K562 (cell line): Measurements from ENCODE around the gene PPM1G. TPM values are rescaled to one million over a fixed set of nuclear protein-coding genes. Genes with fewer than 3 reads are reported as not detected.
A peak's percentile ranks its signal among the peaks of the same experiment; 100 is the strongest.

ENCODE experiments used
- BCOR ChIP-seq: fragments of 450-650 bp; IDR thresholded peaks from 2 replicates; pipeline ENCODE4 v1.6.1; 2016
- FOXM1 ChIP-seq, 2 experiments: fragments of 450-650 bp in 1 of 2; sonication (generic) in 1 of 2; formaldehyde crosslinking in 1 of 2; IDR thresholded peaks; 2 replicates each; pipeline versions ENCODE4 v1.6.1 to v1.9.0; 2017 to 2022; ENCODE audit warnings: low read depth in 2 of 2, mild to moderate bottlenecking in 2 of 2, missing genetic modification reagents in 1 of 2, moderate library complexity in 1 of 2
- HEY1 ChIP-seq: fragments of 250-450 bp; sonication (Bioruptor Pico); IDR thresholded peaks from 2 replicates; pipeline ENCODE4 v1.5.0; 2020; ENCODE audit warnings: mild to moderate bottlenecking, moderate library complexity, borderline replicate concordance
- MED1 ChIP-seq: sonication (generic); formaldehyde crosslinking; IDR thresholded peaks from 2 replicates; pipeline ENCODE4 v1.8.1; 2023; ENCODE audit warnings: missing genetic modification reagents, borderline replicate concordance
- MTA1 ChIP-seq: fragments of 450-650 bp; IDR thresholded peaks from 2 replicates; pipeline ENCODE4 v1.6.1; 2017; ENCODE audit warnings: borderline replicate concordance
- NKRF ChIP-seq: fragments of 450-650 bp; IDR thresholded peaks from 2 replicates; pipeline ENCODE4 v1.6.1; 2016; ENCODE audit warnings: borderline replicate concordance
- NUFIP1 ChIP-seq: fragments of 450-650 bp; IDR thresholded peaks from 2 replicates; pipeline ENCODE4 v1.6.1; 2018; ENCODE audit not compliant: partially characterized antibody
- PTBP1 ChIP-seq: fragments of 200-400 bp; formaldehyde crosslinking; IDR thresholded peaks from 2 replicates; pipeline ENCODE4 v1.6.1; 2017; ENCODE audit warnings: low read depth, low read length
- RBM14 ChIP-seq: fragments of 200-400 bp; formaldehyde crosslinking; IDR thresholded peaks from 2 replicates; pipeline ENCODE4 v1.6.1; 2018; ENCODE audit warnings: low read depth, mild to moderate bottlenecking, low read length, moderate library complexity, borderline replicate concordance; ENCODE audit not compliant: insufficient read depth
- RBM22 ChIP-seq: fragments of 200-400 bp; formaldehyde crosslinking; IDR thresholded peaks from 2 replicates; pipeline ENCODE4 v1.6.1; 2018; ENCODE audit warnings: low read length, low read depth; ENCODE audit not compliant: poor library complexity, severe bottlenecking
- SETDB1 ChIP-seq: IDR thresholded peaks from one replicate; pipeline ENCODE4 v1.6.1; 2012; ENCODE audit warnings: low read length, control low read depth, inconsistent platforms
- ZFPM2 ChIP-seq: fragments of 250-450 bp; sonication (Bioruptor Pico); IDR thresholded peaks from 2 replicates; pipeline ENCODE4 v1.5.1; 2022; ENCODE audit warnings: mild to moderate bottlenecking
- ZFX ChIP-seq: sonication (generic); formaldehyde crosslinking; IDR thresholded peaks from 2 replicates; pipeline ENCODE4 v1.8.0; 2022; ENCODE audit warnings: mild to moderate bottlenecking, missing genetic modification reagents, moderate library complexity
- ZNF174 ChIP-seq: fragments of 250-450 bp; sonication (Bioruptor Pico); IDR thresholded peaks from 2 replicates; pipeline ENCODE4 v1.4.0; 2020; ENCODE audit warnings: mild to moderate bottlenecking
- ZNF175 ChIP-seq: fragments of 200-800 bp; sonication (Bioruptor generic); IDR thresholded peaks from 2 replicates; pipeline ENCODE4 v1.6.1; 2016; ENCODE audit warnings: low read depth, mild to moderate bottlenecking, missing genetic modification characterization, missing compliant biosample characterization
- ZNF212 ChIP-seq: fragments of 450-650 bp; formaldehyde crosslinking; IDR thresholded peaks from 2 replicates; pipeline ENCODE4 v1.4.0; 2020; ENCODE audit warnings: mild to moderate bottlenecking
- ZNF644 ChIP-seq: fragments of 200-800 bp; sonication (Bioruptor generic); IDR thresholded peaks from 2 replicates; pipeline ENCODE4 v1.6.1; 2016; ENCODE audit warnings: low read depth, missing genetic modification characterization, missing compliant biosample characterization
- ZZZ3 ChIP-seq: fragments of 450-650 bp; IDR thresholded peaks from 2 replicates; pipeline ENCODE4 v1.6.1; 2016; ENCODE audit warnings: antibody characterized with exemption, mild to moderate bottlenecking, moderate library complexity
- polyA plus RNA-seq, 8 experiments: library from polyadenylated mRNA; depleted of rRNA in 4 of 8; stranded (reverse) in 5 of 8; unstranded in 3 of 8; fragments of >200 nt; fragmentation: Nextera tagmentation in 2 of 8; fragmentation: Illumina TruSeq in 1 of 8; extraction: Ambion mirVana in 2 of 8; extraction: Trizol in 1 of 8; gene quantifications; 2 replicates each; pipeline versions ENCODE4 v1.2.1 to v1.2.3, GENCODE V29; 2011 to 2014; ENCODE audit warnings: inconsistent platforms in 1 of 8, missing spikeins in 1 of 8
- total RNA-seq, 7 experiments: library from RNA; depleted of rRNA in 6 of 7; stranded (reverse); fragments of >200 nt in 6 of 7; fragmentation: Illumina TruSeq in 2 of 7; extraction: Trizol in 2 of 7; gene quantifications; 2 replicates each; pipeline versions ENCODE4 v1.2.1 to v1.2.3, GENCODE V29; 2011 to 2021; ENCODE audit warnings: low replicate concordance in 1 of 7
- TF ChIP-seq, protein P1 (sequence below): fragments of 200-800 bp; sonication (Bioruptor generic); IDR thresholded peaks from 2 replicates; pipeline ENCODE4 v1.6.1; 2017; ENCODE audit warnings: missing genetic modification characterization, missing compliant biosample characterization
- TF ChIP-seq, protein P2 (sequence below): fragments of 450-650 bp; formaldehyde crosslinking; IDR thresholded peaks from 2 replicates; pipeline ENCODE4 v1.4.0; 2022; ENCODE audit warnings: missing genetic modification characterization
- TF ChIP-seq, protein P3 (sequence below): fragments of 250-450 bp; sonication (Bioruptor Pico); IDR thresholded peaks from 2 replicates; pipeline ENCODE4 v1.4.0; 2020; ENCODE audit warnings: mild to moderate bottlenecking, moderate library complexity, borderline replicate concordance

PPM1G gene
- total and polyA plus RNA-seq, 9 of the 15 experiments (the other 6 are each of a cell fraction or from before 2014, with no cell fraction given) = 61.7 to 230 (median 153) TPM

DNA sequence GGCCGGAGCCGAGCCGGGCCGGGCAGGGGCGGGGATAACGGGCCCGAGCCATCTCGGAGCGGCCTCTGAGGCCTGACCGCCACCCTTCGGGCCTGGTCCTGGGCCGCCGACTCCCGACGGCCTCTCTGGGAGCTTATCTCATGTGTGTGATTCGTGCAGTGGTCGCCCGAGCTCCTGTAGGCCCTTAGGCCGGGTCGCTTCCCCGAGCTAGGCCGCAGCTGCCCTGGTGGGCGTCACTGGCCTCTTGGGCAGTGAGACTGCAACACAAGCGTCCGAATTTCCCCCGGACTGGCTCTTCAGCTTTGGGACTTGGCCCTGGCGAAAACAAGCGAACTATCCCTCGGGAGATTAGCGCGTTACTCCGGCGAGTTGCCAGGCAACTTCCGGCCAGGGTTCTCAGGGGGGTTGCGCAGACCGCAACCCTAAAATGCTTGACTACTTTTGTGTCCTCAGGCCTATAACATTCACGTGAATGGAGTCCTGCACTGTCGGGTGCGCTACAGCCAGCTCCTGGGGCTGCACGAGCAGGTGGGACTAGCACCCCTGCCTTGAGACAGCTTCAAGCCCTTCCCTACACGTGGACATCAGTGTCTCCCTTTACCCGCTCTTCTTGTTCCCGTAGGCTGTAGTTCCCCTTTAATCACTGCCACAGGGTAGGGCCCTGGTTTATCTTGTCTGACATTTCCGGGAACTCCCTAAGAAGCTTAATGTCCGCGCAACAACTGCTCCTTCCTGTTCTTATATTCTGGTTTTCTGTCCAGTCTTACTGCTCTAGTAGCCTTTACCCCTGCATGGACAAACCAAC is 38.4 kb downstream of the PPM1G start (continued):
- no peak for TF ChIP-seq SETDB1
- TF ChIP-seq ZNF212 = no peak
- TF ChIP-seq ZNF174 (CRISPR knock-in tag) = no peak
- TF ChIP-seq ZNF175 (CRISPR knock-in tag) = no peak; the same call in 1 of the 2 replicates
- TF ChIP-seq MTA1 = no peak; the same call in 1 of the 2 replicates
- peak; percentile 63 for TF ChIP-seq RBM22
- no peak for TF ChIP-seq PTBP1
- 0 out of 2 replicates have a peak, but pooled peaks have one; percentile 17 for TF ChIP-seq BCOR
- peak; percentile 89 for TF ChIP-seq NKRF
- TF ChIP-seq MED1 (CRISPR knock-in tag) = no peak
- TF ChIP-seq NUFIP1 = no peak
- TF ChIP-seq ZZZ3 = no peak
- TF ChIP-seq FOXM1 (IDR thresholded peaks at IDR 0.05; ENCODE audit: low read depth) = no peak
- TF ChIP-seq FOXM1 (CRISPR knock-in tag; IDR thresholded peaks at IDR 0.05; ENCODE audit: low read depth) = no peak
- TF ChIP-seq ZFX = peak; percentile 99
- TF ChIP-seq RBM14 = no peak
- no peak for TF ChIP-seq HEY1 (CRISPR knock-in tag)
- no peak for TF ChIP-seq ZFPM2
- TF ChIP-seq, protein P1, sequence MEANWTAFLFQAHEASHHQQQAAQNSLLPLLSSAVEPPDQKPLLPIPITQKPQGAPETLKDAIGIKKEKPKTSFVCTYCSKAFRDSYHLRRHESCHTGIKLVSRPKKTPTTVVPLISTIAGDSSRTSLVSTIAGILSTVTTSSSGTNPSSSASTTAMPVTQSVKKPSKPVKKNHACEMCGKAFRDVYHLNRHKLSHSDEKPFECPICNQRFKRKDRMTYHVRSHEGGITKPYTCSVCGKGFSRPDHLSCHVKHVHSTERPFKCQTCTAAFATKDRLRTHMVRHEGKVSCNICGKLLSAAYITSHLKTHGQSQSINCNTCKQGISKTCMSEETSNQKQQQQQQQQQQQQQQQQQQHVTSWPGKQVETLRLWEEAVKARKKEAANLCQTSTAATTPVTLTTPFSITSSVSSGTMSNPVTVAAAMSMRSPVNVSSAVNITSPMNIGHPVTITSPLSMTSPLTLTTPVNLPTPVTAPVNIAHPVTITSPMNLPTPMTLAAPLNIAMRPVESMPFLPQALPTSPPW (CRISPR knock-in tag) = no peak
- TF ChIP-seq, protein P2, sequence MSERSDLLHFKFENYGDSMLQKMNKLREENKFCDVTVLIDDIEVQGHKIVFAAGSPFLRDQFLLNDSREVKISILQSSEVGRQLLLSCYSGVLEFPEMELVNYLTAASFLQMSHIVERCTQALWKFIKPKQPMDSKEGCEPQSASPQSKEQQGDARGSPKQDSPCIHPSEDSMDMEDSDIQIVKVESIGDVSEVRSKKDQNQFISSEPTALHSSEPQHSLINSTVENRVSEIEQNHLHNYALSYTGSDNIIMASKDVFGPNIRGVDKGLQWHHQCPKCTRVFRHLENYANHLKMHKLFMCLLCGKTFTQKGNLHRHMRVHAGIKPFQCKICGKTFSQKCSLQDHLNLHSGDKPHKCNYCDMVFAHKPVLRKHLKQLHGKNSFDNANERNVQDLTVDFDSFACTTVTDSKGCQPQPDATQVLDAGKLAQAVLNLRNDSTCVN = no peak
- peak; percentile 84 for TF ChIP-seq ZNF644
- TF ChIP-seq, protein P3, sequence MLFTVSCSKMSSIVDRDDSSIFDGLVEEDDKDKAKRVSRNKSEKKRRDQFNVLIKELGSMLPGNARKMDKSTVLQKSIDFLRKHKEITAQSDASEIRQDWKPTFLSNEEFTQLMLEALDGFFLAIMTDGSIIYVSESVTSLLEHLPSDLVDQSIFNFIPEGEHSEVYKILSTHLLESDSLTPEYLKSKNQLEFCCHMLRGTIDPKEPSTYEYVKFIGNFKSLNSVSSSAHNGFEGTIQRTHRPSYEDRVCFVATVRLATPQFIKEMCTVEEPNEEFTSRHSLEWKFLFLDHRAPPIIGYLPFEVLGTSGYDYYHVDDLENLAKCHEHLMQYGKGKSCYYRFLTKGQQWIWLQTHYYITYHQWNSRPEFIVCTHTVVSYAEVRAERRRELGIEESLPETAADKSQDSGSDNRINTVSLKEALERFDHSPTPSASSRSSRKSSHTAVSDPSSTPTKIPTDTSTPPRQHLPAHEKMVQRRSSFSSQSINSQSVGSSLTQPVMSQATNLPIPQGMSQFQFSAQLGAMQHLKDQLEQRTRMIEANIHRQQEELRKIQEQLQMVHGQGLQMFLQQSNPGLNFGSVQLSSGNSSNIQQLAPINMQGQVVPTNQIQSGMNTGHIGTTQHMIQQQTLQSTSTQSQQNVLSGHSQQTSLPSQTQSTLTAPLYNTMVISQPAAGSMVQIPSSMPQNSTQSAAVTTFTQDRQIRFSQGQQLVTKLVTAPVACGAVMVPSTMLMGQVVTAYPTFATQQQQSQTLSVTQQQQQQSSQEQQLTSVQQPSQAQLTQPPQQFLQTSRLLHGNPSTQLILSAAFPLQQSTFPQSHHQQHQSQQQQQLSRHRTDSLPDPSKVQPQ = no peak
